ENCODE data around the gene DCHS2. TPM values are rescaled to one million over a fixed set of nuclear protein-coding genes. Genes with fewer than 3 reads are reported as not detected.

DCHS2 gene
- total RNA-seq, 1 experiment from 2014 or later, result not detected

DNA sequence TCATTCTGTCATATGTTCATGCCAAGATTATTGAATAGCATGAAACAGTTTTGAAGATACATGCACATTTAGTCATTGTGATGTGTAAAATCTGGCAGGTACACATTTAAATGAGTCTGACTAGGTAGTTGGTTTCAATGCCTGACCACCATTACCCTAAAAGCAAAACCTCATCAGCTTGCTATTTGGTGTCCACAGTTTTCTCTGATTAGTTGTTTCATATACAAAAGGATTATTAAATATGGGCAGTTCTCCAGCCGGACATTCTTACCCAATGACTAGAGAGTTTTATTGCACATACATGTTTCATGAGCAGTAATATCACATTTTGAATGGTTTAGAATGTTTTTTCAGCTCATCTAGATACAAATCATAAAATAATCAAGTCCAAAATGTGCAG lies 23.7 kb downstream of the DCHS2 start:
- H3K4me3 ChIP-seq (ENCODE audit: low read depth, low read length), result no peak overlapping the region
- Mint-ChIP-seq H3K4me1 (ENCODE audit: low read depth, unreplicated experiment) (no peaks in the 10 kb centered on the region), H3K36me3 (ENCODE audit: insufficient read depth, unreplicated experiment) (no peaks in the 10 kb centered on the region), H3K4me3 (ENCODE audit: unreplicated experiment) (no peak overlapping the region), H3K9me3 (ENCODE audit: unreplicated experiment) (no peaks in the 10 kb centered on the region), H3K27ac (ENCODE audit: unreplicated experiment) (no peak overlapping the region), H3K27me3 (ENCODE audit: insufficient read depth, unreplicated experiment) (peaks cover 14% of the 10 kb centered on the region)
- H3K4me1 ChIP-seq, result no peaks in the 10 kb centered on the region
- no peaks in the 10 kb centered on the region for H3K27me3 ChIP-seq (replicated peaks; ENCODE audit: control insufficient read depth, insufficient read depth, low read length)
- BruUV-seq (replicated peaks), result no TSS peak
- no peak for DNase-seq
- CTCF ChIA-PET, result no interaction called here
- intact Hi-C loops (cut with micrococcal nuclease; ENCODE audit: unreplicated experiment), result no loop called here
- POLR2A ChIA-PET, result no interaction called here
- TF ChIP-seq, protein P1, sequence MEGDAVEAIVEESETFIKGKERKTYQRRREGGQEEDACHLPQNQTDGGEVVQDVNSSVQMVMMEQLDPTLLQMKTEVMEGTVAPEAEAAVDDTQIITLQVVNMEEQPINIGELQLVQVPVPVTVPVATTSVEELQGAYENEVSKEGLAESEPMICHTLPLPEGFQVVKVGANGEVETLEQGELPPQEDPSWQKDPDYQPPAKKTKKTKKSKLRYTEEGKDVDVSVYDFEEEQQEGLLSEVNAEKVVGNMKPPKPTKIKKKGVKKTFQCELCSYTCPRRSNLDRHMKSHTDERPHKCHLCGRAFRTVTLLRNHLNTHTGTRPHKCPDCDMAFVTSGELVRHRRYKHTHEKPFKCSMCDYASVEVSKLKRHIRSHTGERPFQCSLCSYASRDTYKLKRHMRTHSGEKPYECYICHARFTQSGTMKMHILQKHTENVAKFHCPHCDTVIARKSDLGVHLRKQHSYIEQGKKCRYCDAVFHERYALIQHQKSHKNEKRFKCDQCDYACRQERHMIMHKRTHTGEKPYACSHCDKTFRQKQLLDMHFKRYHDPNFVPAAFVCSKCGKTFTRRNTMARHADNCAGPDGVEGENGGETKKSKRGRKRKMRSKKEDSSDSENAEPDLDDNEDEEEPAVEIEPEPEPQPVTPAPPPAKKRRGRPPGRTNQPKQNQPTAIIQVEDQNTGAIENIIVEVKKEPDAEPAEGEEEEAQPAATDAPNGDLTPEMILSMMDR (IDR thresholded peaks at IDR 0.05; ENCODE audit: insufficient read depth in 1 of 2, low read depth in 1 of 2, low read length in 1 of 2, severe bottlenecking in 1 of 2, unreplicated experiment in 1 of 2), result no peak
- H3K9me3 ChIP-seq, result no peaks in the 10 kb centered on the region
- H3K36me3 ChIP-seq (ENCODE audit: control insufficient read depth, insufficient read depth, low read length), result no peaks in the 10 kb centered on the region

GRCh38 chr4:154466336-154466735 lies 25.3 kb downstream of the DCHS2 start:
- H3K4me3 ChIP-seq (ENCODE audit: low read depth, low read length), result no peak overlapping the region
- H3K4me1 ChIP-seq, result no peaks in the 10 kb centered on the region
- no peaks in the 10 kb centered on the region for H3K9me3 ChIP-seq
- no peaks in the 10 kb centered on the region for H3K27me3 ChIP-seq (replicated peaks; ENCODE audit: control insufficient read depth, insufficient read depth, low read length)
- H3K36me3 Mint-ChIP-seq (ENCODE audit: insufficient read depth, unreplicated experiment), result no peaks in the 10 kb centered on the region
- intact Hi-C loops (cut with micrococcal nuclease; ENCODE audit: unreplicated experiment), result no loop called here
- H3K9me3 Mint-ChIP-seq (ENCODE audit: unreplicated experiment), result no peaks in the 10 kb centered on the region
- H3K4me3 Mint-ChIP-seq (ENCODE audit: unreplicated experiment), result no peak overlapping the region
- H3K4me1 Mint-ChIP-seq (ENCODE audit: low read depth, unreplicated experiment), result no peaks in the 10 kb centered on the region
- H3K36me3 ChIP-seq (ENCODE audit: control insufficient read depth, insufficient read depth, low read length), result no peaks in the 10 kb centered on the region
- TF ChIP-seq, protein P1 (IDR thresholded peaks at IDR 0.05; ENCODE audit: insufficient read depth in 1 of 2, low read depth in 1 of 2, low read length in 1 of 2, severe bottlenecking in 1 of 2, unreplicated experiment in 1 of 2), result no peak
- peaks cover 11% of the 10 kb centered on the region for H3K27me3 Mint-ChIP-seq (ENCODE audit: insufficient read depth, unreplicated experiment)
- CTCF ChIA-PET, result no interaction called here
- no peak overlapping the region for H3K27ac Mint-ChIP-seq (ENCODE audit: unreplicated experiment)
- BruUV-seq (replicated peaks), result no TSS peak
- DNase-seq, result no peak
- POLR2A ChIA-PET, result no interaction called here

DNA sequence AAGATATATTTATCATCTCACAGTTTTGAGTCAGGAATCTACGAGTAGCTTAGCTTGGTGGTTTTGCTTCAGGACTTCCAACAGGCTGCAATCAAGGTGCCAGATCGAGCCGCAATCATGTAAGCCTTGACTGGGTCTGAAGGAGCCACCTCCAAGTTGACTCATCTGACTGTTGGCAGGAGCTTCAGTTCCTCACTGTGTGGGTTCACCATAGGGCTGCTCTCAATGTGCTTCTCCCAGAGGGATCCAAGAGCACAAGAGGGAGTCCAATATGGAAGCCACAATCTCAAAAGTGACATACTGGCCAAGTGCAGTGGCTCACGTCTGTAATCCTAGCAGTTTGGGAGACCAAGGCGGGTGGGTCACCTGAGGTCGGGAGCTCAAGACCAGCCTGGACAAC lies 26.5 kb downstream of the DCHS2 start:
- H3K9me3 ChIP-seq, result no peaks in the 10 kb centered on the region
- intact Hi-C loops (cut with micrococcal nuclease; ENCODE audit: unreplicated experiment), result no loop called here
- Mint-ChIP-seq H3K36me3 (ENCODE audit: insufficient read depth, unreplicated experiment) (no peaks in the 10 kb centered on the region), H3K4me1 (ENCODE audit: low read depth, unreplicated experiment) (no peaks in the 10 kb centered on the region), H3K27ac (ENCODE audit: unreplicated experiment) (no peak overlapping the region), H3K9me3 (ENCODE audit: unreplicated experiment) (no peaks in the 10 kb centered on the region), H3K27me3 (ENCODE audit: insufficient read depth, unreplicated experiment) (peaks cover 8% of the 10 kb centered on the region), H3K4me3 (ENCODE audit: unreplicated experiment) (no peak overlapping the region)
- no peaks in the 10 kb centered on the region for H3K27me3 ChIP-seq (replicated peaks; ENCODE audit: control insufficient read depth, insufficient read depth, low read length)
- H3K36me3 ChIP-seq (ENCODE audit: control insufficient read depth, insufficient read depth, low read length), result no peaks in the 10 kb centered on the region
- BruUV-seq (replicated peaks), result no TSS peak
- H3K4me3 ChIP-seq (ENCODE audit: low read depth, low read length), result no peak overlapping the region
- ChIA-PET POLR2A (no interaction called here), CTCF (no interaction called here)
- no peak for DNase-seq
- H3K4me1 ChIP-seq, result no peaks in the 10 kb centered on the region
- TF ChIP-seq, protein P1 (IDR thresholded peaks at IDR 0.05; ENCODE audit: insufficient read depth in 1 of 2, low read depth in 1 of 2, low read length in 1 of 2, severe bottlenecking in 1 of 2, unreplicated experiment in 1 of 2), result no peak
